Measurements from ENCODE around the gene KRT5.

Gene KRT5

DNA sequence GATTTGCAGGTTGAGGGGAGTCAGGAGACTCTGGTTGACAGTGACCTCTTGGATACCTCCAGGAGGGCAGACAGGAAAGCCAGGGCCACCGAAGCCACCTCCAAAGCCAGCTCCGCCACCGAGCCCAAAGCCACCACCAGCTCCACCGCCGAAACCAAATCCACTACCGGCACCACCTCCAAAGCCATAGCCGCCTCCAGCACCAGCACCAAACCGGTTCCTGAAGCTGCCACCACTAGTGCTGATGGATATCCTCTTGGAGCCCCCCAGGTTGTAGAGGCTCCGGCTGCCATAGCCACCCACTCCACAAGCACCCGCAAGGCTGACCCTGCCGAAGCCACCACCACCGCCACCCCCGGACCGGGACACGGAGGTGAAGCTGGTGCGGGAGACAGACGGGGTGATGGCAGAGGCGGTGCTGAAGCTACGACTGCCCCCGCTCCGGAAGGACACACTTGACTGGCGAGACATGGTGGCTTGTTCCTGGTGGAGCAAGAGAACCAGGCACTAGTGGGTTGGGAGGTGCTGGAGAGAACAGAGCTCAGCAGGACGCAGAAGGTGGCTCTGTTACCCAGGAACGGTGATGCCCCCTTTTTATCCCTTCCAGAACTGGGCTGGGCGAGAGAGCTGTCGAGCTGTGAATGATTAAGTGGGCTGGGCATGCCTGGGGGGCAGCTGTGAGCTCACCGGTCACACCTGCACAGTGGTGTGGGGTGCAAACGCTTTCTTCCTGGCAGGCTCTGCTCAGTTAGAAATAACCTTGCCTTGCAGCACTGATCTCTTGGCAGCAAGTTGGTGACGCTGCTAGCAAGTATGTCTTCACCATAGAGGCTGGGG lies at the start of gene KRT5:
KRT5 (minus strand) TSS at position 569 of the 837 bp plus-strand sequence; CDS start at position 471, 98 bp downstream.
- H3K36me3 ChIP-seq (ENCODE audit: control insufficient read depth, insufficient read depth, low read length): no peaks in the 10 kb centered on the region
- H3K27ac ChIP-seq (ENCODE audit: low read depth, low read length): no peak within 1 kb of the TSS
- H3K9me3 ChIP-seq (ENCODE audit: control insufficient read depth, insufficient read depth, low read depth, low read length): no peaks in the 10 kb centered on the region
- no peak within 1 kb of the TSS for H3K9ac ChIP-seq (ENCODE audit: low read length)
- peaks cover 14% of the 10 kb centered on the region; the same call in 1 of the 2 replicates for H3K4me1 ChIP-seq (ENCODE audit: control insufficient read depth, insufficient read depth, low read length)
- H3K4me3 ChIP-seq (ENCODE audit: low read depth, low read length): no peak within 1 kb of the TSS
- no peaks in the 10 kb centered on the region for H3K27me3 ChIP-seq (ENCODE audit: control insufficient read depth, insufficient read depth, low read length)

DNA sequence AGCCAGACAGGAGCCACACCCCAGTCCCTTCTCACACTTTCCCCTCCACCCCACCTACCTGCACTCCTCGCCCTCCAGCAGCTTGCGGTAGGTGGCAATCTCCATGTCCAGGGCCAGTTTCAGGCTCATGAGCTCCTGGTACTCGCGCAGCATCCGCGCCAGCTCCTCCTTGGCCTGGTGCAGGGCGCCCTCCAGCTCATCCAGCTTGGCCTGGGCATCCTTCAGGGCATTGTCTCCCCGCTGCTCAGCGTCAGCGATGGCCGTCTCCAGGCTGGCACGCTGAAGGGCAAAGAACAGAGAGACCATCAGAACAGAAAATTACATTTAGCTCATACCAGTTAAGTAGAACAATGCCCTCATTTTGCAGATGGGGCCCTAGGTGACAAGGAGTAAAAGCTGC lies 47.9 kb upstream of the KRT5 start:
- H3K27me3 ChIP-seq (ENCODE audit: control insufficient read depth, insufficient read depth, low read length): peaks cover 14% of the 10 kb centered on the region; the same call in 1 of the 2 replicates

DNA sequence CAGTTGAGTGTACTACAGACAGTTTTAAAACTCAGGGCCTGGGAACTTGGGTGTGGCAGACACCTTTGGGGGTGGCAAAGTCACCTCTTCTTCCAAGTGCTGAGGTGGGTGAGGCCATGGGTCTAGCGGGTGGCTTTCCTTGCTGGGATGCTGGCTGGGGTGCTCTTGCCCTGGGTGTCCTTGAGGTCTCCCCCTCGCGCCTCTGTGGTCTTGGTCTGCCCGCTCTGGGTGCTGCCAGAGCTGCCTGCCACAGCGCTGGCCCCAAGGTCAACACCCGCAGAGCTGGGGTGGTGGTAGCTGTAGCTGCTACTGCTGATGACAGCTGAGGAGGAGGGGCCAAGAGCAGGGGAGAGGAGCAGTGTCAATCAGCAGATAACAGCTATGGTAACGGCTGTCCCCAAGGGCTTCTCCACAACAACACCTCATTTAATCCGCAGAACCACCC lies 46.7 kb upstream of the KRT5 start:
- Histone ChIP-seq H3K27me3 (ENCODE audit: control insufficient read depth, insufficient read depth, low read length) (peaks cover 9% of the 10 kb centered on the region; the same call in 1 of the 2 replicates), H3K27ac (ENCODE audit: low read depth, low read length) (no peak overlapping the region), H3K9me3 (ENCODE audit: control insufficient read depth, insufficient read depth, low read depth, low read length) (no peaks in the 10 kb centered on the region), H3K4me1 (ENCODE audit: control insufficient read depth, insufficient read depth, low read length) (no peaks in the 10 kb centered on the region; the same call in 1 of the 2 replicates), H3K36me3 (ENCODE audit: control insufficient read depth, insufficient read depth, low read length) (no peaks in the 10 kb centered on the region), H3K9ac (ENCODE audit: low read length) (no peak overlapping the region), H3K4me3 (ENCODE audit: low read depth, low read length) (no peak overlapping the region)

More for the DNA sequence above, 47.9 kb upstream of the KRT5 start:
- Histone ChIP-seq H3K27ac (ENCODE audit: low read depth, low read length) (no peak overlapping the region), H3K9me3 (ENCODE audit: control insufficient read depth, insufficient read depth, low read depth, low read length) (no peaks in the 10 kb centered on the region), H3K36me3 (ENCODE audit: control insufficient read depth, insufficient read depth, low read length) (no peaks in the 10 kb centered on the region), H3K9ac (ENCODE audit: low read length) (no peak overlapping the region), H3K4me3 (ENCODE audit: low read depth, low read length) (no peak overlapping the region), H3K4me1 (ENCODE audit: control insufficient read depth, insufficient read depth, low read length) (no peaks in the 10 kb centered on the region; the same call in 1 of the 2 replicates)

DNA sequence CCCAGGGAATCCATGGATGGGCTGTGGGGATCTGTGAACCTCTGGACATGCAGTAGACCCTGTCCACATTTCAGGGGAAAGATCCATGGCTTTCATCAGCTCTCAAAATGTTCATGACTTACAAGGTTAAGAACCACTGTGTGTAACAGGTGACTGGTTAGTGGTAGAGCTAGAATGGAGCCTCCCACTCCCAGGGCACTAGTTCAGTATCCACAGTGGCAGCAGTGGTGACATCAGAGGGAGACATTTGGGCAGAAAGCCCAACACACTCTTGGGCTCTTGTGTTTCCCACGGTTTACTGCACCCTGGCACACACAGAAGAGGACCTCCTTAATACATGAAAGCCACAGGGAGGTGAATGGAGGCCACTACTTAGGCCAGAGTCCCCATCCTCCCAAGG lies 44.4 kb upstream of the KRT5 start:
- H3K27me3 ChIP-seq (ENCODE audit: control insufficient read depth, insufficient read depth, low read length): peaks cover 17% of the 10 kb centered on the region

DNA sequence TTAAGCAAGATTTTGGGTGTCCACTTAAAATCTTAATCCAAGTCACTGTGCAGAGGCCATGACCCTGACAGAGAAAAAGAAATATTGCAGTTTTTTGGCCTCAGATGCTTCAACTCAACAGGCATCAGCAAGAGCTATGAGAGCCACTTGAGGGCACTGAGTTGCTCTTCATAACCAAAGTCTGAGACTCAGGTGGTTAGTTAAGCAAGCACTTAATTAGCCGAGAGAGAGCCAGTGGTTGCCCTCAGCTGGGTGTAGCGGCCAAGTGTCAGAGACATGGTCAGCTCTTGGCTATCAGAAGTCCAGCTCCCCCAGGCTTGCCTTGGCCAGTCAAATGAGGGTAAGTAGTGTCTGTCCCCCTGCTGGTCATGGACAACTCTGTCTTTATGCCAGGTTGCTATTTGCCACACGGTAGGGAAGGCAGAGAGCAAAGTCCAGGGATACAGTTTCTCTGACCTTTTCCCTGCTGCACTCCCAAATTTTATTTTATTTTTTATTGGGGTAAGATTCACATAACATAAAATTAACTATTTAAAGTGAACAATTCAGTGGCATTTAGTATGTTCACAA lies 41.8 kb upstream of the KRT5 start:
- H3K4me1 ChIP-seq (ENCODE audit: control insufficient read depth, insufficient read depth, low read length): no peaks in the 10 kb centered on the region; the same call in 1 of the 2 replicates
- H3K36me3 ChIP-seq (ENCODE audit: control insufficient read depth, insufficient read depth, low read length): no peaks in the 10 kb centered on the region
- H3K27ac ChIP-seq (ENCODE audit: low read depth, low read length): no peak overlapping the region
- peaks cover 25% of the 10 kb centered on the region for H3K27me3 ChIP-seq (ENCODE audit: control insufficient read depth, insufficient read depth, low read length)
- H3K9me3 ChIP-seq (ENCODE audit: control insufficient read depth, insufficient read depth, low read depth, low read length): no peaks in the 10 kb centered on the region
- no peak overlapping the region for H3K4me3 ChIP-seq (ENCODE audit: low read depth, low read length)
- H3K9ac ChIP-seq (ENCODE audit: low read length): no peak overlapping the region

More for the DNA sequence above, 44.4 kb upstream of the KRT5 start:
- H3K9ac ChIP-seq (ENCODE audit: low read length): no peak overlapping the region
- no peak overlapping the region for H3K4me3 ChIP-seq (ENCODE audit: low read depth, low read length)
- no peak overlapping the region for H3K27ac ChIP-seq (ENCODE audit: low read depth, low read length)
- no peaks in the 10 kb centered on the region for H3K9me3 ChIP-seq (ENCODE audit: control insufficient read depth, insufficient read depth, low read depth, low read length)
- H3K4me1 ChIP-seq (ENCODE audit: control insufficient read depth, insufficient read depth, low read length): no peaks in the 10 kb centered on the region; the same call in 1 of the 2 replicates
- no peaks in the 10 kb centered on the region for H3K36me3 ChIP-seq (ENCODE audit: control insufficient read depth, insufficient read depth, low read length)

DNA sequence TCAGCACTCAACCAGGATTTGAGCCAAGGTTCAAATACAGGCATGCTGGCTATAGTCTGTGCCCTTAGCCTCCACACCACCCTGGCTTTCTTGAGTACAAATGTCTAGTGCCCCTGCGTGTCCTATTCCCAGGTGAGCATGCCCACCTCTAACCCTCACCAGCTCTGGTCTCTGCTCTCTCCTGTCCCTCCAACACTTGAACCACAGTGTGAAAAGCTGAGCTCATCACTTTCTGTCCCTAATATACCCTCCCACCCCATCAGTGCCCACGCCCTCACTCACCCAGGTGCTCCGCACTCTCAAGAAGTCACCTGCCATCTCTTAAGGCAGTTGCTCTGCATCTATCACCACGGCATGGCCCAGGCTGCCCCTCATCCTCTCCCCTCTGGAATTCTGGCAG lies 39.8 kb upstream of the KRT5 start:
- Histone ChIP-seq H3K36me3 (ENCODE audit: control insufficient read depth, insufficient read depth, low read length) (no peaks in the 10 kb centered on the region), H3K4me3 (ENCODE audit: low read depth, low read length) (no peak overlapping the region), H3K27ac (ENCODE audit: low read depth, low read length) (no peak overlapping the region), H3K9ac (ENCODE audit: low read length) (no peak overlapping the region), H3K27me3 (ENCODE audit: control insufficient read depth, insufficient read depth, low read length) (peaks cover 25% of the 10 kb centered on the region), H3K4me1 (ENCODE audit: control insufficient read depth, insufficient read depth, low read length) (no peaks in the 10 kb centered on the region), H3K9me3 (ENCODE audit: control insufficient read depth, insufficient read depth, low read depth, low read length) (no peaks in the 10 kb centered on the region)

DNA sequence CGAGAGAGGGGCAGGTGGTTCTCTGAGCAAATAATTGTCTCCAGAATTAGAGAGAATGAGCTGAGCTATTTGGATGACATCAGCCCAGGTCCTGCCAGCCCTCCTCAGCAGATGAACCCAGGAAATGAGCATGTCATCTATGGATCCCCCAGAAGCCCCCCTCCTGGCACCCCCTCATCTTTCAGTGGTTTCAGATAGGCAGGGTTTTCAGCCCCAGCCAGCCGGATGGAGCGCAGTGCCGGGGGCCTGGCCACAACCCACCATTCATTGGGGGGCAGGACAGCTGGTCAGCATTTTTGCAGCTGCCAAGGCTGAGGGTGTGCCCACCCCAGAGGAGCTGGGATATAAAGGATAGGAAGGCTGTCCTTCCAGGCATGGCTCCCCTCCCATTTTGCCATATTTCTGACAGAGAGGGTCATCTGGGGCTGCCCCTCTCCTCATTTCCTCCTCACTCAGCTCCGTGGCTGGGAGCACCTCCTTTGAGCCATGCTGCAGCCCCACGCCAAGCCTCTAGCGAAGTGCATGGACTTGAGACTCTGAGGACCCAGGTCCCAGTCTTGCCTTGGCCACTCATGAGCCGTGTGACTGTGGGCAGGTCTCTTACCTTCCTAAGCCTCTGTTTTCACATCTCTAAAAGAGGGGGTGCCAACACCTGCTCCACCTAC lies 38.7 kb upstream of the KRT5 start:
- Histone ChIP-seq H3K9ac (ENCODE audit: low read length) (no peak overlapping the region), H3K4me3 (ENCODE audit: low read depth, low read length) (no peak overlapping the region), H3K4me1 (ENCODE audit: control insufficient read depth, insufficient read depth, low read length) (no peaks in the 10 kb centered on the region), H3K27ac (ENCODE audit: low read depth, low read length) (no peak overlapping the region), H3K9me3 (ENCODE audit: control insufficient read depth, insufficient read depth, low read depth, low read length) (no peaks in the 10 kb centered on the region), H3K36me3 (ENCODE audit: control insufficient read depth, insufficient read depth, low read length) (no peaks in the 10 kb centered on the region), H3K27me3 (ENCODE audit: control insufficient read depth, insufficient read depth, low read length) (peaks cover 25% of the 10 kb centered on the region)

DNA sequence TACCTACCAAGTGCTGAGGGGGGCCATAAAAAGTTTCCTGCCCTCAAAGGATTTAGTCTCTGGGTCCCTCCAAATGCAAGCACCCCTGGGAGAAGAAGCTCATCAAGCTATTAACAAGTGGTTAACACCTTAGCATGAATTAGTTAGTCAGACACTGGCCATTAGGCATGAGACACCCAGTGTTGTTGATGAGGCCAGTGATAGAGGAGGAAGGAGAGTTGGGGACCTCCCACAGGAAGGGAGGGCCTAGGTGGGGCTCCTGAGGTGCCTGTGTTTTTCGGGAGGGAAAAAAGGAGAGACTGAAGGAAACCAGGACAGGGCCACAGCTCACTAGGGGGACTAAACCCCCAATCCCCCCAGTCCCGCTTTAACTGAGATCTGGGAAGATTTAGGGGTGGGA lies 37.3 kb upstream of the KRT5 start:
- Histone ChIP-seq H3K36me3 (ENCODE audit: control insufficient read depth, insufficient read depth, low read length) (no peaks in the 10 kb centered on the region), H3K9me3 (ENCODE audit: control insufficient read depth, insufficient read depth, low read depth, low read length) (no peaks in the 10 kb centered on the region), H3K27me3 (ENCODE audit: control insufficient read depth, insufficient read depth, low read length) (peaks cover 25% of the 10 kb centered on the region), H3K9ac (ENCODE audit: low read length) (no peak overlapping the region), H3K4me3 (ENCODE audit: low read depth, low read length) (no peak overlapping the region), H3K4me1 (ENCODE audit: control insufficient read depth, insufficient read depth, low read length) (no peaks in the 10 kb centered on the region), H3K27ac (ENCODE audit: low read depth, low read length) (no peak overlapping the region)

DNA sequence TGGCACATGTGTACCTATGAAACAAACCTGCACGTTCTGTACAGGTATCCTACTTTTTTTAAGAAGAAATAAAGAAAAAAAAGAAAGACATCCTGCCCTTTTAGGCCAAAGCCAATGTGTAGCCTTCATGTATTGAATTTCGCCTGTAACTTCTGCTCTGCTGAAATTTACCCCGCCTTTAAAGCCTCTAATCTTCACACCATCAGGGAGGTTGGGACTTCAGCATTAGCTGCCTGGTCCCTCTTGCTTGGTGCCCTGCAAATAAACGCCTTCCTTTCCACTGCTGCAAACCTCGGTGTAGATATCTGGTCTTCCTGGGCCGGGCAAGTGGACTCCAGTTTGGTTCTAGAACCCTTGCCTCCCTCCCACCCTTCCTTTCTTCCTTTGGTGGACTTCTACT lies 35.4 kb upstream of the KRT5 start:
- Histone ChIP-seq H3K9me3 (ENCODE audit: control insufficient read depth, insufficient read depth, low read depth, low read length) (no peaks in the 10 kb centered on the region), H3K36me3 (ENCODE audit: control insufficient read depth, insufficient read depth, low read length) (no peaks in the 10 kb centered on the region), H3K27me3 (ENCODE audit: control insufficient read depth, insufficient read depth, low read length) (peaks cover 17% of the 10 kb centered on the region; the same call in 1 of the 2 replicates), H3K4me3 (ENCODE audit: low read depth, low read length) (no peak overlapping the region), H3K4me1 (ENCODE audit: control insufficient read depth, insufficient read depth, low read length) (no peaks in the 10 kb centered on the region), H3K27ac (ENCODE audit: low read depth, low read length) (no peak overlapping the region), H3K9ac (ENCODE audit: low read length) (no peak overlapping the region)

DNA sequence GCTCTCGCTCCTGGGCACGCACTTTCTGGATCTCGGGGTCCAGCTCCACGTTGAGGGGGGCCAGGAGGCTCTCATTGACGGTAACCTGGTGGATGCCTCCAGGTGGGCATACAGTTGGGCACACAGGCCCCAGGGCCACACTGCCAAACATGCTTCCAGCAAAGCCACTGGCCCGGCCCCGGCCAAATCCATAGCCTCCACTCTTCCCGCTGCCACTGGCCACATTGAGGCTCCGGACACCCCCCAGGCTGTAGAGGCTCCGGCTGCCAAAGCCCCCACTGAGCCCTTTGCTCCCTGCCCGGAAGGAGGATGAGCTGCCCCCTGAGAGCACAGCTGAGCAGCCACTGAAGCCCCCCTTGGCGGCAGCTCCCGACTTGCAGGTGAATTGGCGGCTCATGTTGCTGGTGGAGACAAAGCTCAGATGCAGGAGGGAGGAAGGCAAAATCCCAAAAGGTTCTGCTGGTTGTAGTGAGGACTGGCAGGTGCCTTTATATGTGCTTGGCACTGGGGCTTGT lies 32.5 kb upstream of the KRT5 start, which contains the start of gene KRT71:
KRT71 (minus strand) TSS at position 465 of the 515 bp plus-strand sequence; CDS start at position 397, 68 bp downstream.
- H3K36me3 ChIP-seq (ENCODE audit: control insufficient read depth, insufficient read depth, low read length): no peaks in the 10 kb centered on the region
- H3K4me3 ChIP-seq (ENCODE audit: low read depth, low read length): no peak within 1 kb of the TSS
- H3K27ac ChIP-seq (ENCODE audit: low read depth, low read length): no peak within 1 kb of the TSS
- H3K4me1 ChIP-seq (ENCODE audit: control insufficient read depth, insufficient read depth, low read length): no peaks in the 10 kb centered on the region
- 0 out of 2 replicates have a peak, but pooled peaks cover 6% of the 10 kb centered on the region for H3K27me3 ChIP-seq (ENCODE audit: control insufficient read depth, insufficient read depth, low read length)
- no peaks in the 10 kb centered on the region for H3K9me3 ChIP-seq (ENCODE audit: control insufficient read depth, insufficient read depth, low read depth, low read length)
- no peak within 1 kb of the TSS for H3K9ac ChIP-seq (ENCODE audit: low read length)

Measured in HUES6 (cell line).